DMS53 treated with DMSO at 0.1 percent for 48 hours (cell line): ENCODE data around the gene CARD9.
"Not testable (repeated sequence)": the region's sequence is repeated elsewhere in the genome, so short reads cannot be mapped to it uniquely, and the experiment has no call there.

ENCODE experiments used
- DNase-seq: peaks from one replicate; lab custom pipeline; 2025; ENCODE audit not compliant: unreplicated experiment; lab: John Stamatoyannopoulos, UW

Gene CARD9

GRCh38 chr9:136364942-136365774 lies 8.3 kb downstream of the CARD9 start:
- no peak for DNase-seq

- no peak for DNase-seq
Measured at GRCh38 chr9:136363949-136364748, 9.3 kb downstream of the CARD9 start.

- DNase-seq: peak; percentile 78
Measured at GRCh38 chr9:136363106-136363948, 10.1 kb downstream of the CARD9 start, which contains the start of gene DNLZ. Gene DNLZ, minus strand, starts transcription at chr9:136363744. Its CDS starts 30 bp downstream, at chr9:136363714.

- no peak for DNase-seq
Measured at GRCh38 chr9:136362450-136362784, 11.1 kb downstream of the CARD9 start.

- no peak for DNase-seq
Measured at GRCh38 chr9:136361754-136362449, 11.6 kb downstream of the CARD9 start.

GRCh38 chr9:136361047-136361753 lies 12.3 kb downstream of the CARD9 start:
- no peak for DNase-seq

- DNase-seq: no peak
Measured at GRCh38 chr9:136359774-136360718, 13.4 kb downstream of the CARD9 start.

- DNase-seq: no peak
Measured at GRCh38 chr9:136358888-136359287, 14.6 kb downstream of the CARD9 start.

GRCh38 chr9:136358016-136358415 lies 15.5 kb downstream of the CARD9 start:
- DNase-seq: no peak

- DNase-seq: no peak
Measured at GRCh38 chr9:136357202-136357725, 16.2 kb downstream of the CARD9 start.

- DNase-seq: no peak
Measured at GRCh38 chr9:136355616-136356557, 17.6 kb downstream of the CARD9 start.

GRCh38 chr9:136354592-136355085 lies 18.8 kb downstream of the CARD9 start:
- no peak for DNase-seq

- DNase-seq: no peak
Measured at GRCh38 chr9:136353757-136354488, 19.5 kb downstream of the CARD9 start.

- no peak for DNase-seq
Measured at GRCh38 chr9:136353088-136353487, 20.4 kb downstream of the CARD9 start.

GRCh38 chr9:136352682-136353081 lies 20.8 kb downstream of the CARD9 start:
- peak; percentile 47 for DNase-seq

GRCh38 chr9:136351868-136352267 lies 21.6 kb downstream of the CARD9 start:
- DNase-seq: not testable (repeated sequence)
